NCI-H2171 (cell line): ENCODE data around the gene SARM1.

Experiments
- DNase-seq: peaks from one replicate; lab custom pipeline; 2025; lab: John Stamatoyannopoulos, UW

Gene SARM1

GRCh38 chr17:28395968-28396367 lies 24.5 kb downstream of the SARM1 start:
- no peak for DNase-seq

- DNase-seq, result no peak
Observed at GRCh38 chr17:28396635-28397239, 25.2 kb downstream of the SARM1 start.

DNA sequence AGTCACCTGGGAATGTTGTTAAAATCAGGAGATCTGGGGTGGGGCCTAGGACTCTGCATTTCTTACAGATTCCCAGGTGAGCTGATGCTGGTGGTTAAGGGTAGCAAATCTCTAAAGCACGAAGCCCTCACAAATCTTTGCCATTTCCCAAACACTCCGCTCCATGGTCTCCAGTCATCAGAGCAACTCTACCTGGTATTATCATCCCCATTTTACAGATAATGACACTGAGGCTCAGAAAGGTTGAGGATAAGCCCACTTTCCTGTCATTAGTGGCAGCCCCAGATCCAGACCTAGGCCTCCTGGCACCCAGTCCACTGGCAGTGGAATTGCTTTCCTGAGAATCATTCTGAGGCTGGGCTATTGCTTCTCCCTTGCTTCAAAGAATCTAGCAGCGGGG lies 25.8 kb downstream of the SARM1 start:
- DNase-seq, result no peak

- DNase-seq, result no peak
Observed at GRCh38 chr17:28397687-28398279, 26.3 kb downstream of the SARM1 start.

DNA sequence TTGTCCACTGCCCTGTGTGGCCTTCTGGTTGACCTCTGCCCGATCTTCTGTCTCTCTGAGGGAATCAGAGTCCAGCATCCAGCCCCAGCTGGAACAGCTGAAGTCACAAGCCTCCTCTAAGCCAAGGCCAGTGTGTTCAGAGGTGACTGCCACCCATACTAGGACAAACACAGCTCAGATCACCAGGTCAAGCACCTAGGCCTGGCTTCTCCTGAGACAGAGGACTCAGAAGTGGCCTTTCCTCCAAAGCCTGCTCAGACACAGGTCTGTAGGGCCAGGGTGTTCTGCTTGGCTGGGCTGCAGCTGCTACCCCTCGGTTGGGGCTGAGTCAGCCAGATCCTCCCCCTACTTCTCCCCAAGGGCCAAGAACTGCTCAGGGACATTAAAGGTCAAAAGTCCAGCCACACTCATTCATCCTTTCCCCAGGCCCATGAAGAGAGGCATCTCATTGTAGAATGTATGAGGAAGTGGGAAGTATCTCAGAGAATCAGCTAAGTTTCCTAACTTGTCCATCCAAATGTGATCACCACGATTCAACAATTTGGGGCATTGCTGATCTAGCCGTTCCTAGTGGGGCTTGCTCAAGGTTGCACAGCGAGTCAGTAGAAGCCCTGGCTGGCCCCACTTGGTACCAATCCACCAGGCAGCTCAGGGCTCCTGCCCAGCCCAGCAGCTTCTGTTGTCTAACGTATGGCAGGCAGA lies 26.9 kb downstream of the SARM1 start:
- no peak for DNase-seq

GRCh38 chr17:28399808-28400207 lies 28.3 kb downstream of the SARM1 start:
- no peak for DNase-seq

GRCh38 chr17:28402224-28402630 lies 30.7 kb downstream of the SARM1 start:
- no peak for DNase-seq

DNA sequence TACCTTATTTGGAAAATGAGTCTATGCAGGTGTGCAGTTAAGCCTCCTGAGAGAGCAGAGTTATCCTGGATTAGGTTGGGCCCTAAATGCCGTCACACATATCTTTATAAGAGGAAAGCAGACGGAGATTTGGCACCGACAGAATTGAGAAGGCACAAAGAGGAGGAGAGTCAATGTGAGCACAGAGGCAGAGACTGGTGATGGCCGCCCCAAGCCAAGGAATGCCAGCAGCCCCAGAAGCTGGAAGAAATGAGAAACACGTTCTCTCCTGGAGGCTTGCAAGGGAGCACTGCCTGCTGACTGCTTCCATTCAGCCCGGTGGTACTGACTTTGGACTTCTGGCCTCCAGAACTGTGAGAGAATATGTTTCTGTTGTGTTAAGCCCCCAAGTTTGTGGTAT lies 31.4 kb downstream of the SARM1 start:
- no peak for DNase-seq

DNA sequence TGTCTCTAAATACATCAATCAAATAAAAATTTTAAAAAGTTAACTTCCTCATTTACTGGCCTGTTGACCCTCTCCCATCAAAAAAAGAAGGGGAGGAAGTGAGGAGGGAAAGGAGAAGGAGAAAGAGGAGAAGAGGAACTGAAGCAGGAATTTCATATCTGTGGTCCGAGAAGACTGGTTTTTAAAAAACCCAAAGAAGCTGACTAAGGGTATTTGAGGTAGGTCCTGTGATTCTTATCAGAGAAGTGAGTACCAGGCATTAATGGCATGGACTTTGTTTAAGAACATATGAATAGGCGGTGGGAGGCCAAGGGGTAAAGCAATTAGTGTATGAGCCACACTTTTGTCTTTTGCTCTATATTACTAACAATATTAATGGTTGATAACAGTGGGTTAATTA lies 32.5 kb downstream of the SARM1 start:
- DNase-seq, result no peak

DNA sequence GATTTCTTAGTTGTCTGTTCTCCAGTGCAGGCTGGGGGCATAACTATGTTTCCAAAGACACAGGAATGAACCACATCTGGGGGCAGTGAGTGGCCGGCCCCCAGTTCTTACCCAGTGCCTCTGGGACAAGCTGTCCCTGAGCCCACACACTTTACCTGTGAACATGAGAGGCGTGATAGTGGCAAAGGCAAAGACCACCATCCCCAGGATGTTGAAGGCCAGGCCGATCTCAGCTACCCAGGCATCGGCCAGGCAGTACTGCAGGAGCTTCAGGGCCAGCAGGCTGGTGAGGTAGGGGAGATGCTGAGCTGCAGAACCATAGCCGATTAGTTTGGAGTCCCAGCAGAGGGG lies 32.9 kb downstream of the SARM1 start:
- no peak for DNase-seq

DNA sequence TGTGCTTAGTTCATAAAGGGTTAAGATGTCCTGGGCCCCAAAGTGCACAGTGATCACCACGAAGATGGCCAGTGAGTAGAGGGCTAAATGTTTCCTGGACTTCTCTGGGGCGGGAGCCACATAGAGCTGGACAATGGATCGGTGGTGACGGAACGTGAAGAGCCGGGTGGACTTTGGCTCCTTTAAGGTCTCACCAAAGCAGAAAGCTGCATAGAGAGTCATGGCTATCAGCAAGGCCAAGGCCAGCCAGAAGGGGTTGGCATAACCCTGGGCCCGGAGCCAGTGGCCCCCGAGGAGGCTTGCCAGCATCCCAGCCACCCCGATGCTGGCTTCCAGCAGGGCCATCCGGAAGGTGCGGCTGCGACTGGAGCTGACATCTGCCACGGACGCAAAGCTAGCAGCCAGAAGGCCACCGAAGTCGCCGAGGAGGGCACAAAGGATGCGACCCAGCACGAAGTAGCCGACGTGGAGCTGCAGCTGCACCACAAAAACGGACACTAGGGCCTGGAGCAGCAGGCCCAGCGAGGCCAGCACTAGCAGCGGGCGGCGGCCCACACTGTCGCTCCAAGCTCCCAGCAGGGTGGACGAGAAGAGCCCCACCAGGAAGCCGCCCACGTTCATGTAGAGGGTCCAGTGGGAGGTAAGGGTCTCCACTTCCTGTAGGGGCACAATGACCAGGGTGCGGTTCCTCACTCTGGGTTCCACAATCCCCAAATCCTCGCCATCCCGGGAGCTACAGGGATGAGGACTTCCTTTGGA lies 33.5 kb downstream of the SARM1 start:
- no peak for DNase-seq

DNA sequence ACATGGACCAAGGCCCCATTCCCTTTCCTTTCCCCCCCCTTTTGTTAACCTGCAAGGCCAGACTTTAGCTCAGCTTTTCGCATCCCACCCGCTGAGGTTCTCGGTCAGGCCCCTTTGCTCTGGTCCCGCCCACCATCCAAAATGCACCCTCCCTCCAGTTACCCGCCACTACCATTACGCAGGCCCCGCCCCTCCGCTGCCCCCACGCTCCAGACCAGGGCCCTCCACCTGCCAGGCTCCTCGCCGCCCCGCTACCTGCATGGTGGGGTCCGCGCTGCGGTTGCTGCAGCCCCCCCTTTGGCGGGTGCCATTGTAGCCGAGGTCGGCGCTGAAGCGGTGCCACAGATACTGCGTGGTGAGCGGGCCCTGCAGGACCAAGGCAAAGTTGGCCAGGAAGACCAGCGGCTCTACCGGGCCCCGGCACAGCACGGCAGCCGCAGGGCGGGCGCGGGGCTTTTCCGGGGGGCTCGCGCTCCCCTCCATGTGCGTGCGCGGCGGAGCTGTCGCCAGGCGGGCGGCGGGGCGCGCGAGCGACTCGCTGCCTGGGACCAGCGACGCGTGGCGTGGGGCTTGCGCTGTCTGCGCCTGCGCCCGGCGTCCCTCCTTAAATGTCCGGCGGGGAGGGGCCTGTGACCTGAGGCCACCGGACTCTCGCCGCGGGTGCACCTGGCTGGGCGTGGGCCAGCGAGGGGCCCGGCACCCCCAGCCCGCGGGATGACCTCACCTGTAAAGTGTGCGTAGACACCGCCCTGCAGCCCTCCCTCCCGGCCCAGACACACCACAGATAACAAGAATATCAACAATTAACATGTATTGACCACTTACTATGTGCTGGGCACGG lies 34.4 kb downstream of the SARM1 start, which contains the start of gene SLC46A1:
TSS of gene SLC46A1 (minus strand) at position 581 of the 841 bp plus-strand sequence. CDS start at position 483, 98 bp downstream.
- peak; percentile 46 for DNase-seq

- peak; percentile 41 for DNase-seq
Observed at GRCh38 chr17:28406473-28406814, 35.0 kb downstream of the SARM1 start.

GRCh38 chr17:28407130-28407973 lies 35.9 kb downstream of the SARM1 start:
- peak; percentile 54 for DNase-seq

DNA sequence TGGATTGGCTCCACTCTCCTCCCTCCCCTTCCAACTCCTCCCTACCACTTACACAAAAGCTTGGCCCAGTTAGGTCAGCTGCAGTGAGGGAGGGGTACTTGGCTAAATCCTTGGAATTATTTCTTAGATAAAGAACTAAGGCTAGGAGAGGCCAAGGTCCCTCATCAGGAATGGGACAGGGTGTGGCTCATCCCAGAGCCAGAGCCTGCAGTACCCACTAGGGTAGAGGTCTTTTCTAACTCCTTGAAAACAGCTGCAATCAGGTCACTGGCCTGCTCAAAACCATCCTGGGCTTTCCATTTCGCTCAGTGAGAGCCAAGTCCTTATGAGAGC lies 36.4 kb downstream of the SARM1 start:
- no peak for DNase-seq

DNA sequence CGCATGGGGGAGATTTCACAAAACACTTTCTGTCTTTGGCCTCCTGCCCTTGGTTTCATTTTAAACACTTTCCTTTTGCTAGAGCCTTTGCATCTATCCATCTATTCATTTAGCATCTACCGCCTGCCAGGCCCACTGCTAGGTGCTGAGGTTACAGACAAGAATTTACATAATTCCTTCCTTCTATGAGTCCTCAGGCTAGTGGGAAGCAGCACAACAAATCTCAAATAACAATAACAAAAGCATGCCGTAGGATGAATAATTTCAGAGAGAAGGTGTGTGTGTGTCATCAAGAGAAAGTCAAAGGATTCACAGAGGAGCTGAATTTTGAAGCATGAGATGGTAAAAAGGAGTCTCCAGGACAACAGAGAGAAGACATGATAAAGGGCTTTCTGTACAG lies 40.6 kb downstream of the SARM1 start:
- no peak for DNase-seq

DNA sequence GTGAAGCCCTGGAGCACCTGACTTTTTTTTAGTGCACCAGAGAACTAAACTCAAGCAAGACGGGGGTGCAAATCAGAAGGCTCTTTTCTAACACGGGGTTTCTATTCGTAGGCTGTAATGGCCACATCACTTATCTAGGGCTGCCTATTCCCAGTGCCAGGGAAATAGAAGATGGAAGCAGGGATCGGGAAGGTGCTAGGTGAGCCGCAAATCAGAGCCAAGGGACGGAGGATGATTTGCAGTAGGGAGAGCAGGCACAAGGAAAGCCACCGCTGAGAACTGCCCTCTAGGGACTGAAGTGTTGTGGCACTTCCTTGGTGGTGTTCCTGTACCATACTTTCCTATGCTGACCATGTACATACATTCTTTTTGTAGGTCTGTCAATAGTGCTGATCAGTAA lies 42.3 kb downstream of the SARM1 start:
- DNase-seq, result no peak

GRCh38 chr17:28415886-28416285 lies 44.4 kb downstream of the SARM1 start:
- no peak for DNase-seq

- DNase-seq, result no peak
Observed at GRCh38 chr17:28416703-28417311, 45.3 kb downstream of the SARM1 start.

DNA sequence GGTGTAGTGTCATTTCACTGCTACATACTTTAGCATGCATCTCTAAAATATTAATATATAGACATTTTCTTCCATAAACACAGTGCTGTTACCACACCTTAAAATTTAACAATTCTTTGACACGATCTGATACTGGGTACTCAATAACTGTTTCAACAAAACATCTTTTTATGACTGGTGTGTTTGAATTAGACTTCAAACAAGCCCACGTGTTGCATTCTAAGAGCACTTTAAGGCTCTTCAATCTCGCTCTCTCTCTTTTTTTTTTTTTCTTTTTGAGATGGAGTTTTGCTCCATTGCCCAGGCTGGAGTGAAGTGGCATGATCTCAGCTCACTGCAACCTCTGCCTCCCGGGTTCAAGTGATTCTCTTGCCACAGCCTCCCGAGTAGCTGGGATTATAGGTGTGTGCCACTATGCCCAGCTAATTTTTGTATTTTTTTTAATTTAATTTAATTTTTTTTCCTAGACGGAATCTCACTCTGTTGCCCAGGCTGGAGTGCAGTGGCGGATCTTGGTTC lies 50.4 kb downstream of the SARM1 start:
- DNase-seq, result no peak

DNA sequence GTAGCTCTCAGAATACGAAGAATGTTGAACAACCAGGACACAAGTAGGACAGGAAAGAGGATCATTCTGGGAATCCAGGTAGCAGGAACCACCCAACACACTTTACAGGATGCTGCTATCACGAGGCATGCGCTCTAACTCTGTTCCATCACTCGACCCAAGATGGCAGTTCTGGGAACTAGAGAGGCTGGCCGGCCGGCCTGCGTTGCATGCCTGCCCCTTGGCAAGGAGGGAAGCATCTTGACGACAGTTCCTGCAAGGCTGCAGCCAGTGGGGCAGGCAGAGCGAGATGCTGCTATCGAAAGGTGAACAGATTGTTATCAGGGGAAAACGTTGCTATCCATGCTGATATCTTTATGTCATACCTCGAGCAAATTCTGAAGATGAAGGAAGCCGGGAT lies 53.7 kb downstream of the SARM1 start:
- no peak for DNase-seq
